Stimulated activated CD4-positive, alpha-beta T cell treated with anti-CD3 and anti-CD28 coated beads, Interleukin-1b, Interleukin-23, amount 100 ng/mL, for 1 hour (primary cell): ENCODE data around the gene RNF214.
"Not testable (repeated sequence)": the region's sequence is repeated elsewhere in the genome, so short reads cannot be mapped to it uniquely, and the experiment has no call there.

ENCODE experiments used
- DNase-seq, 2 donors: peaks; one replicate each; pipeline ENCODE4 v3.0.0-alpha.2; 2020; ENCODE audit warnings: low read depth in 2 of 2

Gene RNF214

GRCh38 chr11:117230999-117231841, 1.3 kb upstream of the RNF214 start:
- DNase-seq, result no peak

- DNase-seq, result no peak
Observed at GRCh38 chr11:117231842-117232091, 704 bp upstream of the RNF214 start, which contains the start of gene PCSK7. Gene PCSK7, minus strand, starts transcription at chr11:117232073. Its CDS starts 2,229 bp downstream, at chr11:117229844.

GRCh38 chr11:117232911-117233409, 489 bp downstream of the RNF214 start:
- DNase-seq, result no peak

- DNase-seq, result no peak
Observed at GRCh38 chr11:117238221-117238620, 5.8 kb downstream of the RNF214 start.

GRCh38 chr11:117239295-117239694, 6.8 kb downstream of the RNF214 start:
- no peak for DNase-seq

GRCh38 chr11:117248341-117248740, 15.9 kb downstream of the RNF214 start:
- no peak for DNase-seq

GRCh38 chr11:117249571-117249970, 17.1 kb downstream of the RNF214 start:
- DNase-seq, result no peak

- no peak for DNase-seq
Observed at GRCh38 chr11:117251506-117251905, 19.0 kb downstream of the RNF214 start.

- DNase-seq, result no peak
Observed at GRCh38 chr11:117255966-117256365, 23.5 kb downstream of the RNF214 start.

- DNase-seq, result no peak
Observed at GRCh38 chr11:117256573-117256972, 24.1 kb downstream of the RNF214 start.

GRCh38 chr11:117258576-117258975, 26.1 kb downstream of the RNF214 start:
- DNase-seq, result no peak

- no peak for DNase-seq
Observed at GRCh38 chr11:117259417-117259816, 26.9 kb downstream of the RNF214 start.

- not testable (repeated sequence) for DNase-seq
Observed at GRCh38 chr11:117264624-117265323, 32.3 kb downstream of the RNF214 start.

- DNase-seq, result no peak
Observed at GRCh38 chr11:117265745-117266144, 33.3 kb downstream of the RNF214 start.

- DNase-seq, result no peak
Observed at GRCh38 chr11:117269856-117270255, 37.4 kb downstream of the RNF214 start.

GRCh38 chr11:117271208-117271607, 38.7 kb downstream of the RNF214 start:
- no peak for DNase-seq

- DNase-seq, result not testable (repeated sequence)
Observed at GRCh38 chr11:117272175-117272574, 39.7 kb downstream of the RNF214 start.

GRCh38 chr11:117273550-117274289, 41.2 kb downstream of the RNF214 start:
- DNase-seq, result no peak

- no peak for DNase-seq
Observed at GRCh38 chr11:117278347-117278746, 45.9 kb downstream of the RNF214 start.

GRCh38 chr11:117279711-117280376, 47.4 kb downstream of the RNF214 start:
- no peak for DNase-seq

- no peak for DNase-seq
Observed at GRCh38 chr11:117281159-117281558, 48.7 kb downstream of the RNF214 start.

- no peak for DNase-seq
Observed at GRCh38 chr11:117281869-117282268, 49.4 kb downstream of the RNF214 start.
